ENCODE results near the gene PCBP3.

DNA sequence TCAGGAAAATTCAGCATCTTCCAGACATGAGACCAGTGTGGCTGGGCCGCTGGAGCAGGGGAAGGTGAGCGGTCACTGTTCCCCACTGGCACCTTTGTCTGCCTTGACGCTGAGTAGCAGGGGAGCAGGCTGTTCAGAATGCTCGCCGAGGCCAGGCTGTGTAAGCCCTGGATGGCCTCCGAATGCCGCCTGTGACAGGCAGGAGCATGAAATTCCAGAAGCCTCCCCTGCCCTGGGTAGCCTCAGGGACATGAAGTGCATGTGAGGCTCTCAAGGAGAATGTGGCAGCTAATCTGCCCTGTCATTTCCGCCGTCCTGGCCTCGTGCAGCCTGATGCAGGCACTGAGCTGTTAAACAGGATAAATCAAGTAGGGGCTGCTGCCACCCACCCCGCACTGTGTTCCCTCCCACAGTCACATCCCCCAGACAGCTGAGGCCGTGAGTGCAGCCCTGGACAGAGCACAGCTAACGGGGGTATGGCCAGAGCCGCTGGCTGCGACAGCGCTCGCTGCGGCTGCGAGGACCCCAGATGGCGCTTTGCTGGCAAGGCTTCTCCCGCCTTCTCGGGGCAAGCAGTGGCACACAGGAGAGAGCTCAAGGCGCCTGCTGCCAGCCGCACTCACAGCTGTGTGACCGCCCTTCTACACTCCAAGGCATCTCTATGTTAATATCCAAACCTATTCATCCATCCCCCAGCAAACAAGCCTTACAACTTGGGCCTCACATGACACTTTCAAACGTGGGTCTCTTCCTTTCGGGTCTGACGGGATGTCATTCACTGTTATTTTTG, 233.1 kb downstream of the PCBP3 start:
- TF ChIP-seq, protein P1, sequence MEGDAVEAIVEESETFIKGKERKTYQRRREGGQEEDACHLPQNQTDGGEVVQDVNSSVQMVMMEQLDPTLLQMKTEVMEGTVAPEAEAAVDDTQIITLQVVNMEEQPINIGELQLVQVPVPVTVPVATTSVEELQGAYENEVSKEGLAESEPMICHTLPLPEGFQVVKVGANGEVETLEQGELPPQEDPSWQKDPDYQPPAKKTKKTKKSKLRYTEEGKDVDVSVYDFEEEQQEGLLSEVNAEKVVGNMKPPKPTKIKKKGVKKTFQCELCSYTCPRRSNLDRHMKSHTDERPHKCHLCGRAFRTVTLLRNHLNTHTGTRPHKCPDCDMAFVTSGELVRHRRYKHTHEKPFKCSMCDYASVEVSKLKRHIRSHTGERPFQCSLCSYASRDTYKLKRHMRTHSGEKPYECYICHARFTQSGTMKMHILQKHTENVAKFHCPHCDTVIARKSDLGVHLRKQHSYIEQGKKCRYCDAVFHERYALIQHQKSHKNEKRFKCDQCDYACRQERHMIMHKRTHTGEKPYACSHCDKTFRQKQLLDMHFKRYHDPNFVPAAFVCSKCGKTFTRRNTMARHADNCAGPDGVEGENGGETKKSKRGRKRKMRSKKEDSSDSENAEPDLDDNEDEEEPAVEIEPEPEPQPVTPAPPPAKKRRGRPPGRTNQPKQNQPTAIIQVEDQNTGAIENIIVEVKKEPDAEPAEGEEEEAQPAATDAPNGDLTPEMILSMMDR (IDR thresholded peaks at IDR 0.05; ENCODE audit: extremely low read depth in 1 of 2, insufficient read depth in 1 of 2, low read depth in 1 of 2, low read length in 2 of 2): no peak
- TF ChIP-seq GATA2 (IDR thresholded peaks at IDR 0.05; ENCODE audit: insufficient read depth, insufficient read length, low read depth, low read length): no peak

All from endothelial cell of umbilical vein (primary cell).